Measurements from ENCODE around the gene TREML1. TPM values are rescaled to one million over a fixed set of nuclear protein-coding genes. Genes with fewer than 3 reads are reported as not detected.

TREML1 gene
- total and polyA plus RNA-seq, 9 of the 15 experiments (the other 6 are each of a cell fraction or from before 2014, with no cell fraction given), result not detected

DNA sequence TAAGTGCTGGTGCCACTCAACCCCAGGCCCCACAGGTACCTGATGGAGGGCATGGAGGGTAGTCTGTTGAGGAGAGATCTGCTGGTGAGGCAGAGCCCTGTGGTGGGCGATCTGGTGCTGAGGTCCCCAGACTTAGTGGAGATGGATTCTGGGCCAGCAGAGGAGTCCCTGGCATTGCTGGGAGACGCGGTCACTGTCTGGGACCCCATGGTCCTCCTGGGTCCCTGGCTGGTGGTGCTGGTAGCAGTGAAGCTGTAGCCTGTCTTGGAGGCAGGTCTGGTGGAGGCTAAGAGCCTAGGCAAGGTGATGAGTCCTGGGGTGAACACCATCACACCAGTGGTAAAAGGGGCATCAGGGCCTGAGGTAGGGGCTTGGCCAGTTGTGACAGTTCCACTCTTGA is 40.2 kb upstream of the TREML1 start:
- Histone ChIP-seq H3K9me1 (ENCODE audit: control insufficient read depth, insufficient read depth, low read length) (no peaks in the 10 kb centered on the region), H3K4me3 (no peak overlapping the region), H3K9ac (ENCODE audit: insufficient read depth in 1 of 2, low read depth in 2 of 2, low read length in 2 of 2) (no peak overlapping the region), H3K9me3 (replicated peaks; ENCODE audit: control insufficient read depth, insufficient read depth, low read depth, low read length) (no peaks in the 10 kb centered on the region), H3K27me3 (ENCODE audit: control insufficient read depth in 2 of 2, insufficient read depth in 2 of 2, low read length in 2 of 2) (peaks cover 0 to 8% of the 10 kb centered on the region in 2 experiments; a peak in 1 of 5 replicates), H3K36me3 (ENCODE audit: control insufficient read depth, insufficient read depth, low read length) (no peaks in the 10 kb centered on the region), H3K4me1 (replicated peaks in 1 of 2; ENCODE audit: control insufficient read depth in 2 of 2, insufficient read depth in 2 of 2, low read length in 2 of 2) (peaks cover 0 to 1% of the 10 kb centered on the region in 2 experiments; a peak in 2 of 5 replicates), H4K20me1 (replicated peaks; ENCODE audit: control insufficient read depth, insufficient read depth, low read length) (no peaks in the 10 kb centered on the region), H3K4me2 (ENCODE audit: insufficient read depth, low read length) (no peak overlapping the region), H3K79me2 (ENCODE audit: control insufficient read depth, insufficient read depth, low read length) (no peaks in the 10 kb centered on the region), H3K27ac (ENCODE audit: extremely low read depth, low read depth, low read length) (no peak overlapping the region), H2AFZ (ENCODE audit: low read depth, low read length) (no peak overlapping the region)
- no TSS peak for BruUV-seq (replicated peaks)
- in situ Hi-C loops (cut with MboI) (no loop called here), intact Hi-C loops (cut with micrococcal nuclease) (loop anchor here (5.0 kb wide), 1 partner anchor 123 kb away; no protein-coding TSS in a partner anchor)
- ChIA-PET CTCF (ENCODE audit: low intra/inter-chr PET ratio) (no interaction called here), POLR2A (no interaction called here)
- ATAC-seq (no peak), DNase-seq (ENCODE audit: extremely low read depth in 1 of 4, low spot score in 3 of 4) (no peak), FAIRE-seq (no peak)
- WGBS (ENCODE audit: insufficient coverage, low coverage, missing lambda C conversion rate), result 30% methylated on average over 3 of the region's 3 CpGs
- no peak for TF ChIP-seq KDM2B (CRISPR knock-in tag; IDR thresholded peaks at IDR 0.05)
- TF ChIP-seq RBBP5 (IDR thresholded peaks at IDR 0.05; ENCODE audit: borderline replicate concordance, insufficient read depth, low read length, poor library complexity, severe bottlenecking), result no peak
- TF ChIP-seq, protein P1, sequence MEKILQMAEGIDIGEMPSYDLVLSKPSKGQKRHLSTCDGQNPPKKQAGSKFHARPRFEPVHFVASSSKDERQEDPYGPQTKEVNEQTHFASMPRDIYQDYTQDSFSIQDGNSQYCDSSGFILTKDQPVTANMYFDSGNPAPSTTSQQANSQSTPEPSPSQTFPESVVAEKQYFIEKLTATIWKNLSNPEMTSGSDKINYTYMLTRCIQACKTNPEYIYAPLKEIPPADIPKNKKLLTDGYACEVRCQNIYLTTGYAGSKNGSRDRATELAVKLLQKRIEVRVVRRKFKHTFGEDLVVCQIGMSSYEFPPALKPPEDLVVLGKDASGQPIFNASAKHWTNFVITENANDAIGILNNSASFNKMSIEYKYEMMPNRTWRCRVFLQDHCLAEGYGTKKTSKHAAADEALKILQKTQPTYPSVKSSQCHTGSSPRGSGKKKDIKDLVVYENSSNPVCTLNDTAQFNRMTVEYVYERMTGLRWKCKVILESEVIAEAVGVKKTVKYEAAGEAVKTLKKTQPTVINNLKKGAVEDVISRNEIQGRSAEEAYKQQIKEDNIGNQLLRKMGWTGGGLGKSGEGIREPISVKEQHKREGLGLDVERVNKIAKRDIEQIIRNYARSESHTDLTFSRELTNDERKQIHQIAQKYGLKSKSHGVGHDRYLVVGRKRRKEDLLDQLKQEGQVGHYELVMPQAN (IDR thresholded peaks at IDR 0.05; ENCODE audit: borderline replicate concordance), result no peak
- no peak for TF ChIP-seq MEF2D (tag; conservative IDR thresholded peaks at IDR 0.05; ENCODE audit: low read depth)
- TF ChIP-seq FOS (IDR thresholded peaks at IDR 0.05; ENCODE audit: extremely low read depth, insufficient read length), result no peak
- TF ChIP-seq, protein P2, sequence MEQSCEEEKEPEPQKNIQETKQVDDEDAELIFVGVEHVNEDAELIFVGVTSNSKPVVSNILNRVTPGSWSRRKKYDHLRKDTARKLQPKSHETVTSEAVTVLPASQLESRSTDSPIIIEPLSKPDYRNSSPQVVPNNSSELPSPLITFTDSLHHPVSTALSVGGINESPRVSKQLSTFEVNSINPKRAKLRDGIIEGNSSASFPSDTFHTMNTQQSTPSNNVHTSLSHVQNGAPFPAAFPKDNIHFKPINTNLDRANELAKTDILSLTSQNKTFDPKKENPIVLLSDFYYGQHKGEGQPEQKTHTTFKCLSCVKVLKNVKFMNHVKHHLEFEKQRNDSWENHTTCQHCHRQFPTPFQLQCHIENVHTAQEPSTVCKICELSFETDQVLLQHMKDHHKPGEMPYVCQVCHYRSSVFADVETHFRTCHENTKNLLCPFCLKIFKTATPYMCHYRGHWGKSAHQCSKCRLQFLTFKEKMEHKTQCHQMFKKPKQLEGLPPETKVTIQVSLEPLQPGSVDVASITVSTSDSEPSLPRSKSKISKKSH (CRISPR knock-in tag; IDR thresholded peaks at IDR 0.05), result no peak
- TF ChIP-seq ZNF324 (CRISPR knock-in tag; IDR thresholded peaks at IDR 0.05), result no peak
- no peak for TF ChIP-seq HDAC6 (IDR thresholded peaks at IDR 0.05; ENCODE audit: low read depth, low read length)
- TF ChIP-seq KAT2B (IDR thresholded peaks at IDR 0.05; ENCODE audit: low read depth, low read length), result no peak
- no peak for TF ChIP-seq ZEB2 (IDR thresholded peaks at IDR 0.05)
- no peak for TF ChIP-seq GATAD2A (IDR thresholded peaks at IDR 0.05)
- TF ChIP-seq, protein P3, sequence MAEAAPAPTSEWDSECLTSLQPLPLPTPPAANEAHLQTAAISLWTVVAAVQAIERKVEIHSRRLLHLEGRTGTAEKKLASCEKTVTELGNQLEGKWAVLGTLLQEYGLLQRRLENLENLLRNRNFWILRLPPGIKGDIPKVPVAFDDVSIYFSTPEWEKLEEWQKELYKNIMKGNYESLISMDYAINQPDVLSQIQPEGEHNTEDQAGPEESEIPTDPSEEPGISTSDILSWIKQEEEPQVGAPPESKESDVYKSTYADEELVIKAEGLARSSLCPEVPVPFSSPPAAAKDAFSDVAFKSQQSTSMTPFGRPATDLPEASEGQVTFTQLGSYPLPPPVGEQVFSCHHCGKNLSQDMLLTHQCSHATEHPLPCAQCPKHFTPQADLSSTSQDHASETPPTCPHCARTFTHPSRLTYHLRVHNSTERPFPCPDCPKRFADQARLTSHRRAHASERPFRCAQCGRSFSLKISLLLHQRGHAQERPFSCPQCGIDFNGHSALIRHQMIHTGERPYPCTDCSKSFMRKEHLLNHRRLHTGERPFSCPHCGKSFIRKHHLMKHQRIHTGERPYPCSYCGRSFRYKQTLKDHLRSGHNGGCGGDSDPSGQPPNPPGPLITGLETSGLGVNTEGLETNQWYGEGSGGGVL (CRISPR knock-in tag; IDR thresholded peaks at IDR 0.05), result no peak
- TF ChIP-seq, protein P4, sequence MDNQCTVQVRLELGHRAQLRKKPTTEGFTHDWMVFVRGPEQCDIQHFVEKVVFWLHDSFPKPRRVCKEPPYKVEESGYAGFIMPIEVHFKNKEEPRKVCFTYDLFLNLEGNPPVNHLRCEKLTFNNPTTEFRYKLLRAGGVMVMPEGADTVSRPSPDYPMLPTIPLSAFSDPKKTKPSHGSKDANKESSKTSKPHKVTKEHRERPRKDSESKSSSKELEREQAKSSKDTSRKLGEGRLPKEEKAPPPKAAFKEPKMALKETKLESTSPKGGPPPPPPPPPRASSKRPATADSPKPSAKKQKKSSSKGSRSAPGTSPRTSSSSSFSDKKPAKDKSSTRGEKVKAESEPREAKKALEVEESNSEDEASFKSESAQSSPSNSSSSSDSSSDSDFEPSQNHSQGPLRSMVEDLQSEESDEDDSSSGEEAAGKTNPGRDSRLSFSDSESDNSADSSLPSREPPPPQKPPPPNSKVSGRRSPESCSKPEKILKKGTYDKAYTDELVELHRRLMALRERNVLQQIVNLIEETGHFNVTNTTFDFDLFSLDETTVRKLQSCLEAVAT (IDR thresholded peaks at IDR 0.05), result no peak
- no peak for TF ChIP-seq MYNN (IDR thresholded peaks at IDR 0.05)
- TF ChIP-seq MYNN (CRISPR knock-in tag; IDR thresholded peaks at IDR 0.05), result no peak

Measured in K562 (cell line).